Right cardiac atrium (tissue), 5 donors: Measurements from ENCODE around the gene COL21A1. TPM values are rescaled to one million over a fixed set of nuclear protein-coding genes. Genes with fewer than 3 reads are reported as not detected.

Experiments used
- ATAC-seq, 2 donors: fragments of 200-7000 bp; cut with Tn5 transposase; one replicate each; pipeline versions ENCODE4 v1.8.0 to v1.9.1; 2020; ENCODE audit warnings: moderate library complexity in 2 of 2, mild to moderate bottlenecking in 1 of 2
- DNase-seq, 3 donors: peaks; one replicate each; pipeline ENCODE4 v3.0.0-alpha.2; 2020
- H3K27ac ChIP-seq: one replicate; pipeline ENCODE4 v1.5.1; 2013; ENCODE audit warnings: mild to moderate bottlenecking, low read length, control low read depth, moderate library complexity
- H3K27me3 ChIP-seq: one replicate; pipeline ENCODE4 v1.6.1; 2013; ENCODE audit not compliant: control insufficient read depth, insufficient read depth
- H3K4me1 ChIP-seq: one replicate; pipeline ENCODE4 v1.6.1; 2013; ENCODE audit warnings: low read length; ENCODE audit not compliant: control insufficient read depth, insufficient read depth
- H3K4me3 ChIP-seq: one replicate; pipeline ENCODE4 v1.5.1; 2013; ENCODE audit warnings: low read length, control low read depth
- H3K9me3 ChIP-seq: one replicate; pipeline ENCODE4 v1.6.1; 2013; ENCODE audit warnings: low read length; ENCODE audit not compliant: control insufficient read depth
- WGBS: extraction: QIAGEN DNeasy Blood & Tissue Kit; methylation state at CpG from one replicate; pipeline ENCODE4 v1.1.7; 2013; 5-methylcytosine and 5-hydroxymethylcytosine counted together
- intact Hi-C, 4 donors: fragments of 100-400 bp; cut with DNase I; formaldehyde crosslinking; loops; one replicate each; pipeline versions ENCODE4 v1.11.0 to v1.14.0; 2022 to 2023
- polyA plus RNA-seq: library from polyadenylated mRNA; stranded (reverse); fragments of 200-250 nt; gene quantifications from one replicate; pipeline ENCODE4 v1.2.3, GENCODE V29; 2013
- total RNA-seq, 4 donors: library from RNA; stranded (reverse); fragmentation: NEBNext Ultra II Directional; extraction: Animal tissue kit (Norgen Biotek cat#: 25700); gene quantifications; one replicate each; pipeline ENCODE4 v1.2.1, GENCODE V29; 2021
- donor health status: healthy with polysubstance abuse.
- donor health status: DM: no; HTN: yes; CAD: no.
- donor health status: DM: no; HTN: no; CAD: no.
- donor health status: DM: no; HTN: yes; CAD: no; lungs with severe emphysema.
- donor health status: DM: yes; HTN: yes; CAD: no.

COL21A1 gene
- total and polyA plus RNA-seq, 5 donors, result 11.1 to 25.2 (median 19.9) TPM

DNA sequence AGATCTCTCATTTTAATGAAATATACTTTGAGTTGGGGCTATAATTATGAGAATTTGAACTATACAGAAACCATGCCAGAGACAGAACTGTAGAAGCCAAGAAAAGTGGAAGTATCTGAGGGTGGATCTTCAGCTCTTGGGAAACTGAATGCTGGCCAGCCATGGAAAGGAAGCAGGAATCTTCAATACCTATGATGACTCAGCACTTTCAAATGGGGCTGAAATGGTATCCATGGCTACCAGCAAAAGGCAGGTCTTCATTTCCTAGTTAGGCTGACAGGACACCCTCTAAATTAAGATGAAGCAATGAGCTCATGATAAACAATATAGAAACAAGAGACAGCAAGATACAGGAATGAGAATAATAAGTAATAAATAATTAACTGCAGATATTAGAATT lies 171.3 kb downstream of the COL21A1 start:
- ATAC-seq (no peak), DNase-seq (no peak)
- Histone ChIP-seq H3K4me1 (no peaks in the 10 kb centered on the region), H3K4me3 (no peak overlapping the region), H3K27me3 (no peaks in the 10 kb centered on the region), H3K27ac (no peak overlapping the region), H3K9me3 (no peaks in the 10 kb centered on the region)
- intact Hi-C loops, result no loop called here

DNA sequence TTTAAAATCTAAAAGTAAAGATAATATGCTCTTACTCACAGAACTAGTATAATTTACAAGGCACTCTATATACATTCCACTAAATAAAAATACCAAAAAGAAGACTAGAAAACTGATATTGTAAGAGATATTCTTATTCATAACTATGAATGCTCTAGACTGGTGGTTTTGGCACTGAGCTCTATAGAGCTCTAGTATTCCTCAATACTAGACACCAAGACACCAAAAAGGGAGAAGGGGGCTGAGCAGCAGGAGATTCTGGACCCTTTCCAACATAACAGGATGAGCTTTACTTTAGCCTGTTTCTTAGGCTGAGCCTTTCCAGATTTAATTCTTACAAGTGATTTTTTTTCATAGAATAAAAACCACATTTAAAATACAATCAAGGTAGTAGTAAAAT lies 173.6 kb downstream of the COL21A1 start:
- Histone ChIP-seq H3K4me3 (no peak overlapping the region), H3K9me3 (no peaks in the 10 kb centered on the region), H3K27ac (no peak overlapping the region), H3K4me1 (no peaks in the 10 kb centered on the region), H3K27me3 (no peaks in the 10 kb centered on the region)
- intact Hi-C loops, result no loop called here
- ATAC-seq (no peak), DNase-seq (no peak)

DNA sequence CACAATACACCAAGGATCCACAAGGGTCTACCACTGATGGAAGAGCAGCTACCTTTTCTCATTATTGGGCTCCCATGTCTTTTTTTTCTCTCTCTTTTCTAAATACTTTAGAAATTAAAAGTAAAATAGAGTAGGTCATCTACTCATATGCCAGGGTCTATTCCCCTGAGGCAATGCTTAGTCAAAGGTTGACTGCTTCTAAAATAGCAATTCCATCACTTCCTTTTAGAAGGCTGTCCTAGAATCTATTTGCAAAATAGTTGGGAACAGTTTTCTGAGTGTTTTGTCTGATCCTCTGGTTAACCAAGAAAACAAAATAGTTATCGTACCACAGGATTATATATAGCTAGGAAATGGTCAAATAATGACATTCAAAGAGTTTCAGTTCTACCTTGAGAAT lies 174.1 kb downstream of the COL21A1 start:
- H3K4me3 ChIP-seq, result no peak overlapping the region
- intact Hi-C loops, result no loop called here
- no peaks in the 10 kb centered on the region for H3K4me1 ChIP-seq
- no peak for DNase-seq
- ATAC-seq, result peak in 1 of 2 donors; percentile 44
- H3K27me3 ChIP-seq, result no peaks in the 10 kb centered on the region
- no peak overlapping the region for H3K27ac ChIP-seq
- WGBS, result 47% methylated on average over 1 of the region's 1 CpG
- no peaks in the 10 kb centered on the region for H3K9me3 ChIP-seq

DNA sequence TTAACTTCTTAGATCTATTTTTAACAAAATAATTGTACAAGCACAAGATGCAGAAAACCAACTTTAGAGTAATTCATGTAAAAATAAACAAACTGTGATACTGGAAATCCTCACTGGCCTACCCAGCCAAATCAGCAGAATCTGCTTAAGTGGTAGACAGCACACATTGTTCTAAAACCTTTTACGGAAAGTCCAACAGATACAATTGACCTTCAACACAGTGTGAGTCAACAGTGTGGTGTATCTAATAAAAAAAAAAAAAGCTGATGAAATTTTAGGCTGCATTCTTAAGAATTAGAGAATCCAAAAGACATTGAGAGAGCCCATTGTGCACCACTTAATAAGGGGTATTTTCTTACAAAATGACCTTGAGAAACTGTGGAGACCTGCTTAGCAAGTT lies 174.5 kb downstream of the COL21A1 start:
- Histone ChIP-seq H3K27ac (no peak overlapping the region), H3K4me1 (no peaks in the 10 kb centered on the region), H3K9me3 (no peaks in the 10 kb centered on the region), H3K4me3 (no peak overlapping the region), H3K27me3 (no peaks in the 10 kb centered on the region)
- WGBS, result 26% methylated on average over 1 of the region's 1 CpG
- DNase-seq (no peak), ATAC-seq (peak; percentile 72 to 79)
- intact Hi-C loops, result no loop called here

DNA sequence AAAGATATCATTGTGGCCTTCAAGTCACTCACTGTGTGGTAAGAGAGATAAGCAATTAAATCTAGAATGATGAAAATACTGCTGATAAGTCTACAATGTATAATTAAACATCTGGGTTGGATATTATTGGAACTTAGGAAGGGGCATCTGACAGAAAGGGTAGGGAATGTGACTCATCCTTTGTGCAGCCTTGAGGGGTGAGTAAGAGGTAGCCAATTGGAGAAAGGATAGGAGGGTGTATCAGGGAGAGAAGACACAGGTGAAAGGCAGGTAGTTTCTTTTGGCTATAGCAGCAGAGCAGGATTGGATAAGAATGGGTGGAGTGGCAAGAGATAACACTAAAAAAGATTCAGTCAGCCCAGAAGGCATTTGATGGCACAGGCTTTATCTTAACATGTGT lies 182.0 kb downstream of the COL21A1 start:
- no peaks in the 10 kb centered on the region for H3K4me1 ChIP-seq

DNA sequence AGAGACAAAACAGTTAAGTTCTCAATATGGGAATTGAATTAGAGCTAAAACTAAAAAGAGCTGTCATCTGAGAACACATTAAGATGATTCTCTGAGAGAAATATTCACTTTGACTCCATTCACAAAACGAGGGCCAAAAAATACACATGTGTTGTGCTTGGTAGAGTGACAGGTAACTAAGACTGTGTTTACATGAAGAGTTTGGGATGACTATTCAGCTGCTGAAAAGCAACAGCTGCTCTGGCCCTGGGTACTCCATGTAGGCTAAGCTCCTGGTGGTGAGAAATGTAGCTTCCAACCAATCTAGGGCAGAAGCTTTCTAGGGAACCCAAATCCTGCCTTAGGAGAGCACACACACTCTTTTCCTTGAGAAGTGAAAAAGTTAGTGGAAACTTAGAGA lies 184.5 kb downstream of the COL21A1 start:
- intact Hi-C loops, result no loop called here
- H3K9me3 ChIP-seq, result no peaks in the 10 kb centered on the region
- H3K27ac ChIP-seq, result no peak overlapping the region
- H3K4me3 ChIP-seq, result no peak overlapping the region
- 54% methylated on average over 1 of the region's 1 CpG for WGBS
- DNase-seq, result no peak
- H3K27me3 ChIP-seq, result no peaks in the 10 kb centered on the region
- no peaks in the 10 kb centered on the region for H3K4me1 ChIP-seq
- no peak for ATAC-seq

More for the DNA sequence above, 182.0 kb downstream of the COL21A1 start:
- no peak for DNase-seq
- no peak overlapping the region for H3K27ac ChIP-seq
- no peak for ATAC-seq
- intact Hi-C loops, result no loop called here
- H3K27me3 ChIP-seq, result no peaks in the 10 kb centered on the region
- no peaks in the 10 kb centered on the region for H3K9me3 ChIP-seq
- no peak overlapping the region for H3K4me3 ChIP-seq

DNA sequence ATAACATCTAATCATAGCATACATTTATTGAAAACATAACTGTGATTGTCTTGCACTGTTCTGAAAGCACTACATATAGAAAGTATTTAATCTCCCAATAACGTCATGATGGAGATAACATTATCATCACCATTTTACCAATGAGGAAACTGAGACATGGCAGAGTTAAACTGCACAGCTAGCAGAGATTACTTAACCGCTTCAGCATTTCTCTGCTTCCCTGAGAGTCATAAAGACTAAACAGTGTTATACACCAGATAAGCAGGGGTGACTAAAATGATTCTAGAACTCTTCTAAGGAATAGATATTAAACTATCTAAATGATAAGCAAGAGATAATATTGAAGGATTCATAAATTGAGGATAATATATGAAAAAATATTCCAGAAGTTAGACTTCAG lies 188.7 kb downstream of the COL21A1 start:
- intact Hi-C loops, result no loop called here
- ATAC-seq, result no peak
- H3K4me1 ChIP-seq, result no peaks in the 10 kb centered on the region
- 51% methylated on average over 2 of the region's 2 CpGs for WGBS
- H3K27me3 ChIP-seq, result no peaks in the 10 kb centered on the region
- no peak overlapping the region for H3K27ac ChIP-seq
- H3K4me3 ChIP-seq, result no peak overlapping the region
- DNase-seq, result no peak
- no peaks in the 10 kb centered on the region for H3K9me3 ChIP-seq

DNA sequence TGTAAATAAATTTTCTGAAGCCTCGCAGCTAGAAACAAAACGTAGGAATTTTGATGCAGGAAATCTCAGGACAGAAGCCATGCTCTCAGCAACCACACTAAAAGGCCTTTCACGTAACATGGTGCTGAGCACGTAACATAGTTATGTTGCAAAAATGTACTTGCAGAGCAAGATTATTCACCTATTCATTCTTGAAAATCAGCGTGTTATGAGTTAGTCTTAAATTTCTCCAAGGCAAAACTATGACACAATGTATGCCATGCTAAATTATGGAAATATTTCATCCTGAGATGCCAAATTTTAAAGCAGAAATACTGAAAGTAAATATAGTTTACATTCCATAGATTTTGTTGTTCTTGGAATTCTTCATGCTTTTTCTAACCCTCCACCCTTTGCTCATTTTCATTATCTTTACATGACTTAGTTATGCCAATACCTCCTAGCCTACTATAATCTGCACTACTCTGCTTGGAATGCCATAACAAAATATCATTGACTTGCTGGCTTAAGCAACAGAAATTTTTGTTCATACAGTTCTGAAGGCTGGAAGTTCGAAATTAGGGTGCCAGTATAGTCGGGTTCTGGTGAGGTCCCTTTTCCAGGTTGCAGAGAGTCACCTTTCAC lies 192.2 kb downstream of the COL21A1 start:
- Histone ChIP-seq H3K27ac (no peak overlapping the region), H3K9me3 (no peaks in the 10 kb centered on the region), H3K4me1 (no peaks in the 10 kb centered on the region), H3K4me3 (no peak overlapping the region), H3K27me3 (no peaks in the 10 kb centered on the region)
- intact Hi-C loops, result no loop called here
- 79% methylated on average over 7 of the region's 7 CpGs for WGBS
- ATAC-seq (no peak), DNase-seq (no peak)

DNA sequence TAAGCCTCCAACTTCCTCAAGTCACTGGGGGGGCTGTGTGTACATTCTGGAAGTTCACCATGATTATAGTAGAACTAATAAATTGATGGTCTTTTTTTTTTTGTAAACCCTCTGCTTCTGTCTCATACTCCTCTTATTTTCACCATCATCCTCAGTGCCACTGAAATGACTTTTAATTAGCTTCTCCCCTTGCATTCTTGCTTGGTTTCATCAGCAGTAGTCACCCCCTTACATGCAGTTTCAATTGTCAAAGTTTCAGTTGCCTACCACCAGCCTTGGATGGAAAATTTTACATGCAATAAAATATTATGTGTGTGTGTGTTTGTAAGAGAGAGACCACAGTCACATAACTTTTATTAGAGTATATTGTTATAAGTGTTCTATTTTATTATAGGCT lies 196.2 kb downstream of the COL21A1 start:
- intact Hi-C loops, result no loop called here

DNA sequence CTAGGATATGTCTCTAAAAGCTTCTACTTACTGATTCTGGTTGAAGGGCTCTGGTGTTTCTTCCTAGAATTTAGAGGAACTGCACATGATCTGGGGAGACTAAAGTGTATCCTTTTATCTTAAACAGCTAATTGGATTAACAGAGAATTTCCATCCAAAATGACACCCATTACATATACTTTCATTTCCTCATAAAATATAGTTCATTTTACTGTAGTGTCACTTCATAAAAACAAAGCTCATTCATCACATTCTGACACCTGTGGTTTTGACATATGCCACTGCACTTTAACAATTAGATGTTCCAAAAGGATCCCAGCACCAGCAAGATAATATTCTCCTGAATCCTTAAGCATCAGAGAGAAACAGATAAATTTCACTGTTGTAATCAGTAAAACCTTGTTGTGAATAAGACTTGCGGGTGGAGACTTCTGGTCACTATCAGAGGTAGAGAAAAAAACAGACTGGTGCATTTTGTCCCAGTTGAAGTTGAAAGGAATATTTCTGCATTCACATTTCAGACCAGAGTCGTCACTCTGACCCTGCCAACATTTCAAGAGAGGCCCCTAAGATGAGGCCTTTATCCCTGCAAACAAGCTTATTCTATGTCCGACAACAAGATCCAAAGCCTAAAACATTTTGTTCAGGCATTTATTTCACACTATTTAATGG lies 196.7 kb downstream of the COL21A1 start:
- intact Hi-C loops, result no loop called here
- WGBS, result 53% methylated on average over 3 of the region's 3 CpGs
- no peaks in the 10 kb centered on the region for H3K9me3 ChIP-seq
- ATAC-seq, result no peak
- H3K27ac ChIP-seq, result no peak overlapping the region
- no peaks in the 10 kb centered on the region for H3K27me3 ChIP-seq
- H3K4me3 ChIP-seq, result no peak overlapping the region
- no peak for DNase-seq
- H3K4me1 ChIP-seq, result no peaks in the 10 kb centered on the region

More for the DNA sequence above, 196.2 kb downstream of the COL21A1 start:
- Histone ChIP-seq H3K27me3 (no peaks in the 10 kb centered on the region), H3K4me3 (no peak overlapping the region), H3K27ac (no peak overlapping the region), H3K9me3 (no peaks in the 10 kb centered on the region), H3K4me1 (no peaks in the 10 kb centered on the region)
- ATAC-seq, result no peak
- DNase-seq, result no peak

DNA sequence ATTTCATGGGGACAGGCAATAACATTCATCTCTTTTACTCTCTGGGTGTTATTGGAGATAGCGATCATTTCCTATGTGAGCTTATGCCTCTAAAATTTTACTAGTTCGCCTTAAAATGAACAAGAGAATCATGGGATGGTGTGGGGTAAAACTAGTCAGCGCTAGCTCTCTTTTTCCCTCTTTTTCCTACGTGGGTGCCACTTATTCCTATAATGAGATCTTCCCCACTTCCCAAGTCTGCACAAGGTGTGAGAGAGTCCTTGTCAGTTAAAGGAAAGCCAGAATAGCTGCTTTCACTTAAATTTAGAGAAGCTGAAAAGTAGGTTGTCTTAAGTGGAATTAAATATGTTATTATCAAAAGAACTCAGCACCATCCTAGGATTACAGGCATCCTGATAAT lies 198.8 kb downstream of the COL21A1 start:
- H3K4me3 ChIP-seq, result no peak overlapping the region
- no peaks in the 10 kb centered on the region for H3K9me3 ChIP-seq
- 94% methylated on average over 4 of the region's 4 CpGs for WGBS
- H3K27me3 ChIP-seq, result no peaks in the 10 kb centered on the region
- no peak overlapping the region for H3K27ac ChIP-seq
- H3K4me1 ChIP-seq, result no peaks in the 10 kb centered on the region
- no peak for ATAC-seq
- no peak for DNase-seq
- intact Hi-C loops, result no loop called here
